ENCODE results near the gene XRCC4. TPM values are rescaled to one million over a fixed set of nuclear protein-coding genes. Genes with fewer than 3 reads are reported as not detected.

The XRCC4 gene
- total RNA-seq, 2 donors from 2014 or later, result 6.4 to 6.8 TPM

DNA sequence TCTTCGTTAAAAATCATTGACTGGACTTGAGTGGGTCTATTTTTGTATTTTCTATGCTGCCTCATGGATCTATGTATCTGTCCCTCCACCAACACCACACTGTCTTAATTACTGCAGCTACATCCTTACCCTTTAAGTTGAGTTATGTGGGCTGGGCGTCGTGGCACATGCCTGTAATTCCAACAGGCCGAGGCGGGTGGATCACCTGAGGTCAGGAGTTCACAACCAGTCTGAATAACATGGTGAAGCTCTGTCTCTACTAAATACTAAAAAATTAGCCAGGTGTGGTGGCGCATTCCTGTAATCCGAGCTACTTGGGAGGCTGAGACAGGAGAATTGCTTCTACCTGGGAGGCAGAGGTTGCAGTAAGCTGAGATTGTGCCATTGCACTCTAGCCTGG lies 48.2 kb downstream of the XRCC4 start:
- no peak for TF ChIP-seq CTCF (IDR thresholded peaks at IDR 0.05)
- H3K4me1 ChIP-seq, result no peaks in the 10 kb centered on the region
- no peak for DNase-seq (ENCODE audit: low spot score)

GRCh38 chr5:83126501-83126900 lies 49.2 kb downstream of the XRCC4 start:
- no peaks in the 10 kb centered on the region for H3K36me3 ChIP-seq
- no peak overlapping the region for H3K27ac ChIP-seq
- no peak overlapping the region for H3K4me3 ChIP-seq
- H3K9me3 ChIP-seq, result no peaks in the 10 kb centered on the region
- H3K27me3 ChIP-seq, result no peaks in the 10 kb centered on the region
- TF ChIP-seq CTCF (IDR thresholded peaks at IDR 0.05), result no peak
- no peak for DNase-seq (ENCODE audit: low spot score)
- H3K4me1 ChIP-seq, result no peaks in the 10 kb centered on the region

More for the DNA sequence above, 48.2 kb downstream of the XRCC4 start:
- no peaks in the 10 kb centered on the region for H3K27me3 ChIP-seq
- H3K9me3 ChIP-seq, result no peaks in the 10 kb centered on the region
- no peak overlapping the region for H3K27ac ChIP-seq
- no peaks in the 10 kb centered on the region for H3K36me3 ChIP-seq
- no peak overlapping the region for H3K4me3 ChIP-seq

DNA sequence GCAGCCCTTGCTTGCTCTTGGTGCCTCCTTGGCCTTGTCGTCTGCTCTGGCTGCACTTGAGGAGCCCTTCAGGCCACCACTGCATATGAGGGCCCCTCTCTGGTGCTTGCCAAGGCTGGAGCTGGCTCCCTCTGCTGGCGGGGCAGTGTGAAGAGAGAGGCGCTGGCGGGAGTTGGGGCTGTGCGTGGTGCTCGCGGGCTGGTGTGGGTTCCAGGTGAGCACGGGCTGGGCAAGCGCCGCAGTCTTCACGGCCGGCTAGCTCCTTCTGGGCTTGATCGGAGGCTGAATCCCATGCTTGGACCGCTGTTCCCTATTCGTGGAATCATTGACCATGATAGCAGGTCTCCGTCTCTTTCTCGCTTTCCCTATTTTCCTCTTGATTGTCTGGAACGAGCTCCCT lies 56.5 kb downstream of the XRCC4 start:
- Histone ChIP-seq H3K9me3 (no peaks in the 10 kb centered on the region), H3K27me3 (no peaks in the 10 kb centered on the region), H3K4me1 (no peaks in the 10 kb centered on the region), H3K27ac (no peak overlapping the region), H3K4me3 (no peak overlapping the region), H3K36me3 (no peaks in the 10 kb centered on the region)
- no peak for TF ChIP-seq CTCF (IDR thresholded peaks at IDR 0.05)
- no peak for DNase-seq (ENCODE audit: low spot score)

DNA sequence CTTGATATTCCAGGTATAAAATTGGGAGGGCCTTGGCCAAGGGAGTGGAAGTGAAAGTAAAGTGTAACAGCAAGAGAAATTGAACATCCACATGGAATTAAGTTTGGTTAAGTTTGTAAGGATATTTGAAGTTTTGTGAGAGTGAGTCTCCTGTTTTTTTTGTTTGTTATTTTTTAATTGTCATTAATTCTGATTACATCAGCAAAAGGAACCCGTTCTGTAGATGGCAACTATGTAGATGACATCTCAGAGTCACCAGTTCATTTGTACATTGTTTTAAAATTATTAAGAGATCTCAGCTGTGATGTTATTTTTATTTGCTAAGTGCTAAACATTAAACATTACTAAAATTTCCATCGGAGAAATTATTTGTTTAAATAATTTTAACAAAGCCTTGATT lies 65.2 kb downstream of the XRCC4 start:
- Histone ChIP-seq H3K27me3 (no peaks in the 10 kb centered on the region), H3K36me3 (no peaks in the 10 kb centered on the region), H3K4me1 (peaks cover 0 to 9% of the 10 kb centered on the region in 2 donors), H3K4me3 (no peak overlapping the region), H3K27ac (no peak overlapping the region), H3K9me3 (no peaks in the 10 kb centered on the region)
- no peak for DNase-seq (ENCODE audit: low spot score)
- TF ChIP-seq CTCF (IDR thresholded peaks at IDR 0.05), result no peak

GRCh38 chr5:83145241-83145640 lies 67.9 kb downstream of the XRCC4 start:
- DNase-seq (ENCODE audit: low spot score), result no peak
- H3K27me3 ChIP-seq, result no peaks in the 10 kb centered on the region
- no peaks in the 10 kb centered on the region for H3K36me3 ChIP-seq
- TF ChIP-seq CTCF (IDR thresholded peaks at IDR 0.05), result no peak
- peaks cover 0 to 9% of the 10 kb centered on the region in 2 donors for H3K4me1 ChIP-seq
- H3K27ac ChIP-seq, result no peak overlapping the region
- H3K4me3 ChIP-seq, result no peak overlapping the region
- no peaks in the 10 kb centered on the region for H3K9me3 ChIP-seq

- DNase-seq (ENCODE audit: low spot score), result no peak
- TF ChIP-seq CTCF (IDR thresholded peaks at IDR 0.05), result no peak
- Histone ChIP-seq H3K27me3 (no peaks in the 10 kb centered on the region), H3K4me1 (peaks cover 0 to 9% of the 10 kb centered on the region in 2 donors), H3K4me3 (no peak overlapping the region), H3K36me3 (no peaks in the 10 kb centered on the region), H3K9me3 (no peaks in the 10 kb centered on the region), H3K27ac (peak overlapping the region; percentile 8 to 13)
Observed at GRCh38 chr5:83145882-83146331, 68.6 kb downstream of the XRCC4 start.
